Smooth muscle cell of bladder (primary cell): Measurements from ENCODE around the gene BNIPL. TPM values are rescaled to one million over a fixed set of nuclear protein-coding genes. Genes with fewer than 3 reads are reported as not detected.

ENCODE experiments used
- total RNA-seq: library from RNA; depleted of rRNA; stranded (reverse); fragments of >200 nt; gene quantifications from 2 replicates; pipeline ENCODE4 v1.2.3, GENCODE V29; 2014

The BNIPL gene
- 0.14 and 0.18 TPM in 2 replicates for total RNA-seq

GRCh38 chr1:151036356-151036755 is at the start of gene BNIPL:
BNIPL (plus strand) TSS chr1:151036586; CDS start chr1:151036726, 140 bp downstream.

GRCh38 chr1:151006327-151007052 is 29.9 kb upstream of the BNIPL start, which contains the start of gene MINDY1:
MINDY1 (minus strand) TSS chr1:151006902; CDS start chr1:151002617, 4,285 bp downstream.

GRCh38 chr1:151008244-151009205 is 27.9 kb upstream of the BNIPL start, which contains the start of gene PRUNE1:
PRUNE1 (plus strand) TSS chr1:151008449; CDS start chr1:151008633, 184 bp downstream.

GRCh38 chr1:151047591-151047924 is 11.2 kb downstream of the BNIPL start, which contains the start of gene C1orf56:
C1orf56 (plus strand) TSS chr1:151047751; CDS start chr1:151047848, 97 bp downstream.

GRCh38 chr1:151059109-151060006 is 23.0 kb downstream of the BNIPL start, which contains the start of gene CDC42SE1:
CDC42SE1 (minus strand) TSS chr1:151059622; CDS start chr1:151055730, 3,892 bp downstream.

GRCh38 chr1:151060007-151060656 is 23.7 kb downstream of the BNIPL start, which contains the start of gene MLLT11:
MLLT11 (plus strand) TSS chr1:151060397; CDS start chr1:151067225, 6,828 bp downstream.

GRCh38 chr1:151070474-151071276 is 34.3 kb downstream of the BNIPL start, which contains the start of gene GABPB2:
GABPB2 (plus strand) TSS chr1:151070761; CDS start chr1:151088190, 17,429 bp downstream.

Other genes with a start within 250 kb of the BNIPL start
- 89.3 and 116 TPM in 2 replicates for gene CTSK, start 228.3 kb upstream of the BNIPL start, total RNA-seq
- gene ARNT, start 160.0 kb upstream of the BNIPL start, total RNA-seq, result 30.6 and 39.8 TPM in 2 replicates
- gene CTXND2, start 149.4 kb upstream of the BNIPL start, total RNA-seq, result not detected in 2 replicates
- 27.9 and 28.1 TPM in 2 replicates for gene SETDB1, start 110.2 kb upstream of the BNIPL start, total RNA-seq
- gene CERS2, start 61.8 kb upstream of the BNIPL start, total RNA-seq, result 86.9 and 125 TPM in 2 replicates
- 0.14 and 0.28 TPM in 2 replicates for gene ANXA9, start 54.3 kb upstream of the BNIPL start, total RNA-seq
- gene MINDY1, start 29.7 kb upstream of the BNIPL start, total RNA-seq, result 6.4 and 6.6 TPM in 2 replicates
- 5.5 and 8.1 TPM in 2 replicates for gene PRUNE1, start 28.1 kb upstream of the BNIPL start, total RNA-seq
- gene C1orf56, start 11.2 kb downstream of the BNIPL start, total RNA-seq, result 0.85 and 2.2 TPM in 2 replicates
- 38.3 and 42.8 TPM in 2 replicates for gene CDC42SE1, start 23.0 kb downstream of the BNIPL start, total RNA-seq
- gene MLLT11, start 23.8 kb downstream of the BNIPL start, total RNA-seq, result 3.0 and 3.1 TPM in 2 replicates
- 15.2 and 19.6 TPM in 2 replicates for gene GABPB2, start 34.2 kb downstream of the BNIPL start, total RNA-seq
- 0.43 and 1.0 TPM in 2 replicates for gene SEMA6C, start 110.0 kb downstream of the BNIPL start, total RNA-seq
- gene TNFAIP8L2, start 120.1 kb downstream of the BNIPL start, total RNA-seq, result not detected in 2 replicates
- 6.5 and 7.2 TPM in 2 replicates for gene LYSMD1, start 129.3 kb downstream of the BNIPL start, total RNA-seq
- gene SCNM1, start 129.6 kb downstream of the BNIPL start, total RNA-seq, result 28.6 and 33.4 TPM in 2 replicates
- gene TMOD4, start 139.4 kb downstream of the BNIPL start, total RNA-seq, result not detected in 2 replicates
- gene VPS72, start 153.6 kb downstream of the BNIPL start, total RNA-seq, result 37.0 and 40.6 TPM in 2 replicates
- 54.5 and 60.6 TPM in 2 replicates for gene PIP5K1A, start 162.0 kb downstream of the BNIPL start, total RNA-seq
- 252 and 275 TPM in 2 replicates for gene PSMD4, start 218.1 kb downstream of the BNIPL start, total RNA-seq
- 7.0 and 7.9 TPM in 2 replicates for gene ZNF687, start 245.7 kb downstream of the BNIPL start, total RNA-seq